MG63 (cell line): ENCODE measurements around the gene CRB1. TPM values are rescaled to one million over a fixed set of nuclear protein-coding genes. Genes with fewer than 3 reads are reported as not detected.

Experiments used
- DNase-seq: peaks from one replicate; pipeline ENCODE4 v3.0.0-alpha.2; 2020
- H3K27me3 ChIP-seq: fragments of 250-450 bp; sonication (Bioruptor Pico); 2 replicates; pipeline ENCODE4 v1.5.1; 2020; ENCODE audit warnings: mild to moderate bottlenecking, moderate library complexity
- H3K36me3 ChIP-seq: fragments of 250-450 bp; sonication (Bioruptor Pico); 2 replicates; pipeline ENCODE4 v1.5.1; 2020; ENCODE audit warnings: mild to moderate bottlenecking, moderate library complexity
- H3K4me3 ChIP-seq: fragments of 250-450 bp; sonication (Bioruptor Pico); 2 replicates; pipeline ENCODE4 v1.5.1; 2020; ENCODE audit warnings: mild to moderate bottlenecking, moderate library complexity
- H3K9me3 ChIP-seq: fragments of 250-450 bp; sonication (Bioruptor Pico); 2 replicates; pipeline ENCODE4 v1.5.1; 2020; ENCODE audit warnings: mild to moderate bottlenecking, moderate library complexity
- total RNA-seq: library from RNA; depleted of rRNA; stranded (reverse); fragments of >200 nt; shearing (Covaris generic); gene quantifications from 2 replicates; pipeline ENCODE4 v1.2.3, GENCODE V29; 2014; ENCODE audit warnings: low replicate concordance

CRB1 gene
- total RNA-seq, 1 experiment from 2014 or later = 0.36 TPM

- Histone ChIP-seq H3K27me3 (no peaks in the 10 kb centered on the region), H3K9me3 (no peaks in the 10 kb centered on the region), H3K36me3 (no peaks in the 10 kb centered on the region), H3K4me3 (no peak overlapping the region)
- no peak for DNase-seq
Measured at GRCh38 chr1:197321811-197322210, 53.8 kb downstream of the CRB1 start.

- Histone ChIP-seq H3K27me3 (no peaks in the 10 kb centered on the region), H3K36me3 (no peaks in the 10 kb centered on the region), H3K9me3 (no peaks in the 10 kb centered on the region)
Measured at GRCh38 chr1:197327776-197328364, 59.8 kb downstream of the CRB1 start.

GRCh38 chr1:197330213-197330612 lies 62.2 kb downstream of the CRB1 start:
- Histone ChIP-seq H3K36me3 (no peaks in the 10 kb centered on the region), H3K4me3 (no peak overlapping the region), H3K9me3 (no peaks in the 10 kb centered on the region; the same call in 1 of the 2 replicates), H3K27me3 (no peaks in the 10 kb centered on the region)
- DNase-seq = no peak

More at GRCh38 chr1:197327776-197328364, 59.8 kb downstream of the CRB1 start:
- no peak for DNase-seq
- H3K4me3 ChIP-seq = no peak overlapping the region

- H3K36me3 ChIP-seq = no peaks in the 10 kb centered on the region
- no peak for DNase-seq
- H3K4me3 ChIP-seq = no peak overlapping the region
- H3K27me3 ChIP-seq = no peaks in the 10 kb centered on the region
- H3K9me3 ChIP-seq = no peaks in the 10 kb centered on the region; the same call in 1 of the 2 replicates
Measured at GRCh38 chr1:197331565-197331964, 63.5 kb downstream of the CRB1 start.

- no peak for DNase-seq
- H3K4me3 ChIP-seq = no peak overlapping the region
- H3K9me3 ChIP-seq = no peaks in the 10 kb centered on the region; the same call in 1 of the 2 replicates
- no peaks in the 10 kb centered on the region for H3K36me3 ChIP-seq
- no peaks in the 10 kb centered on the region for H3K27me3 ChIP-seq
Measured at GRCh38 chr1:197333041-197333440, 65.0 kb downstream of the CRB1 start.

GRCh38 chr1:197336571-197336970 lies 68.5 kb downstream of the CRB1 start:
- no peaks in the 10 kb centered on the region for H3K36me3 ChIP-seq
- H3K9me3 ChIP-seq = no peaks in the 10 kb centered on the region; the same call in 1 of the 2 replicates
- no peaks in the 10 kb centered on the region for H3K27me3 ChIP-seq
- no peak for DNase-seq
- H3K4me3 ChIP-seq = no peak overlapping the region

- Histone ChIP-seq H3K4me3 (no peak overlapping the region), H3K27me3 (no peaks in the 10 kb centered on the region), H3K9me3 (no peaks in the 10 kb centered on the region; the same call in 1 of the 2 replicates), H3K36me3 (no peaks in the 10 kb centered on the region)
- DNase-seq = no peak
Measured at GRCh38 chr1:197339106-197340060, 71.3 kb downstream of the CRB1 start.

GRCh38 chr1:197341626-197342025 lies 73.6 kb downstream of the CRB1 start:
- DNase-seq = no peak
- H3K27me3 ChIP-seq = no peaks in the 10 kb centered on the region
- H3K36me3 ChIP-seq = no peaks in the 10 kb centered on the region
- no peak overlapping the region for H3K4me3 ChIP-seq
- H3K9me3 ChIP-seq = no peaks in the 10 kb centered on the region

GRCh38 chr1:197342044-197342565 lies 74.1 kb downstream of the CRB1 start:
- no peak for DNase-seq
- no peaks in the 10 kb centered on the region for H3K27me3 ChIP-seq
- H3K36me3 ChIP-seq = no peaks in the 10 kb centered on the region
- H3K9me3 ChIP-seq = no peaks in the 10 kb centered on the region
- H3K4me3 ChIP-seq = no peak overlapping the region

GRCh38 chr1:197342669-197343068 lies 74.6 kb downstream of the CRB1 start:
- DNase-seq = no peak
- no peaks in the 10 kb centered on the region for H3K9me3 ChIP-seq
- H3K36me3 ChIP-seq = no peaks in the 10 kb centered on the region
- H3K27me3 ChIP-seq = no peaks in the 10 kb centered on the region
- H3K4me3 ChIP-seq = no peak overlapping the region

GRCh38 chr1:197343663-197344273 lies 75.7 kb downstream of the CRB1 start:
- no peaks in the 10 kb centered on the region for H3K36me3 ChIP-seq
- no peak overlapping the region for H3K4me3 ChIP-seq
- no peak for DNase-seq
- H3K9me3 ChIP-seq = no peaks in the 10 kb centered on the region
- H3K27me3 ChIP-seq = no peaks in the 10 kb centered on the region

- DNase-seq = no peak
- no peaks in the 10 kb centered on the region; the same call in 1 of the 2 replicates for H3K9me3 ChIP-seq
Measured at GRCh38 chr1:197351821-197352440, 83.9 kb downstream of the CRB1 start.

GRCh38 chr1:197355248-197355995 lies 87.4 kb downstream of the CRB1 start:
- Histone ChIP-seq H3K27me3 (no peaks in the 10 kb centered on the region), H3K36me3 (no peaks in the 10 kb centered on the region), H3K9me3 (no peaks in the 10 kb centered on the region; the same call in 1 of the 2 replicates), H3K4me3 (no peak overlapping the region)
- DNase-seq = no peak

More at GRCh38 chr1:197351821-197352440, 83.9 kb downstream of the CRB1 start:
- H3K27me3 ChIP-seq = no peaks in the 10 kb centered on the region
- no peaks in the 10 kb centered on the region for H3K36me3 ChIP-seq
- no peak overlapping the region for H3K4me3 ChIP-seq

GRCh38 chr1:197356723-197357533 lies 88.9 kb downstream of the CRB1 start:
- H3K4me3 ChIP-seq = no peak overlapping the region
- H3K36me3 ChIP-seq = no peaks in the 10 kb centered on the region
- H3K27me3 ChIP-seq = no peaks in the 10 kb centered on the region
- H3K9me3 ChIP-seq = no peaks in the 10 kb centered on the region; the same call in 1 of the 2 replicates
- DNase-seq = peak; percentile 15

- Histone ChIP-seq H3K36me3 (no peaks in the 10 kb centered on the region), H3K9me3 (no peaks in the 10 kb centered on the region; the same call in 1 of the 2 replicates), H3K4me3 (no peak overlapping the region), H3K27me3 (no peaks in the 10 kb centered on the region)
- no peak for DNase-seq
Measured at GRCh38 chr1:197358959-197359358, 90.9 kb downstream of the CRB1 start.
